DMS153 treated with DMSO at 0.1 percent for 48 hours (cell line): ENCODE results near the gene LMLN.
A peak's percentile ranks its signal among the peaks of the same experiment; 100 is the strongest.
"Not testable (repeated sequence)": the region's sequence is repeated elsewhere in the genome, so short reads cannot be mapped to it uniquely, and the experiment has no call there.

ENCODE experiments used
- DNase-seq: peaks from one replicate; lab custom pipeline; 2025; ENCODE audit not compliant: unreplicated experiment; lab: John Stamatoyannopoulos, UW

LMLN gene

GRCh38 chr3:198071602-198072287, 111.7 kb downstream of the LMLN start:
- no peak for DNase-seq

DNA sequence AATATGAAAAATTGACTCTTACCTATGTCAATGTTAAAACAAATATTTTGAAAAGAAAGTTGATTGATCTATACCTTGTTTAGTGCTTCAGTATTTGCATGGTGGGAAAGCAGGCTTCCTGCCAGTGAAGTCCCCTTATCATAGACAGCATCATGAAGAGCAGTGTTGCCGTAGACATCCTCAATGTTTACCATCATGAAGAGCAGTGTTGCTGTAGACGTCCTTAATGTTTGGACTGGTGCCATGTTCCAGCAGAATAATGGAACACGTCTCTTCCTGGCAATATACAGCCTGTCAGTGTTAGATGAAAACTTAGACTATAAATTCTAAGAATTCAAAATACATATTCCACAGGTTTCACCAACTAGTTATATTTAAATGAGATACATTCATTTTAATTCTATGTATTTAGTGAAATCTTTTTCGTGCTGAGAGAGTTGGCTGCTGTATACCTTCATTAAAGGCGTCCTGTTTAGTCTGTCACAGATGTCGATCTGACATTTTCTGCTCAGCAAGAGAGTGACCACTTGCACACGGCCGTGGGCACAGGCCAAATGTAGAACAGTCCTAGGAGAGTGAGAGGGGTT, 116.8 kb downstream of the LMLN start:
- DNase-seq, result peak; percentile 73

GRCh38 chr3:198079771-198080520, 119.9 kb downstream of the LMLN start:
- no peak for DNase-seq

DNA sequence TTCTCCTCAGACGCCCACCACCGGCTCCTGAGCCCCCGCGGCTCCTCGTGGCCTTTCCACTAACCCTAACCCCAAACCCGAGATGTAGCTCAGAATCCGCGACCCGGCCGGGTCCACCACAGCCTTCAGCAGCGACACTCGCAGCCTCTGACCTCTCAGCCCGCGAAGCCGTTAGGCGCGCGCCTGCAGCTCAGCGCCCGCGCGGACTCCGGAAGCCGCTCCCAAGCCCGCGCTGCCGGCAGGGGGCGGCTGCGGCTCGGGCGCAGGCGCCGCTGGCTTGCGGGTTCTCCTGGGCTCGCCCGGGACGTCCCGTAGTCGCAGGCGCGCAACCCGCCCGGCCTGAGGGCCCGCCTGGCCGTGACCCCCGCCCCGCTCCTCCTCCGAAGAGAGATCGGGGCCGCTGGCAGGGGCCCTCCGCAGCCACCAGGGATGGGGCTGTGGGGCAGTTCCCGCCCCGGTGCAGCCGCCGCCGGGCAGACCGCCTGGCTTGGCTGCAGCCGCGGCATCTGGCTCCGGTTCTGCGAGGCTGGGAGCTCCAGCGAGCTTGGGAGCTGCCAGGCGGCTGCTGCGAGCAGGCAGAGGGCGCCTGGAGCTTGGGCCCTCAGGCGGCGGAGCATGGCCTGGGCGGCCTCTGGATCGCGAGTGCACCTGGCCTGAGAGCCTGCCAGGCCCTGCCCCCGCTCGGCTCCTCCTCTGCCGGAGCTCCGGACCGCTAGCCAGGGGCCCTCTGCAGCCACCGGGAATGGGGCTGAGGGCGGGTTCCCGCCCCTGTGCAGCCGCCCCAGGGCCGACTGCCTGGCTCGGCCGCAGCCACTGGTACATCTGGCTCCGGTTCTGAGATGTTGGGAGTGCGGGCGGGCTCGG, 120.7 kb downstream of the LMLN start:
- DNase-seq, result peak; percentile 46

- no peak for DNase-seq
These were observed 121.4 kb downstream of the LMLN start for GRCh38 chr3:198081421-198081844.

DNA sequence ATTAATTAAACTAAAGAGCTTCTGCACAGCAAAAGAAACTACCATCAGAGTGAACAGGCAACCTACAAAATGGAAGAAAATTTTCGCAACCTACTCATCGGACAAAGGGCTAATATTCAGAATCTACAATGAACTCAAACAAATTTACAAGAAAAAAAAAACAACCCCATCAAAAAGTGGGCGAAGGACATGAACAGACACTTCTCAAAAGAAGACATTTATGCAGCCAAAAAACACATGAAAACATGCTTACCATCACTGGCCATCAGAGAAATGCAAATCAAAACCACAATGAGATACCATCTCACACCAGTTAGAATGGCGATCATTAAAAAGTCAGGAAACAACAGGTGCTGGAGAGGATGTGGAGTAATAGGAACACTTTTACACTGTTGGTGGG, 122.2 kb downstream of the LMLN start:
- not testable (repeated sequence) for DNase-seq

DNA sequence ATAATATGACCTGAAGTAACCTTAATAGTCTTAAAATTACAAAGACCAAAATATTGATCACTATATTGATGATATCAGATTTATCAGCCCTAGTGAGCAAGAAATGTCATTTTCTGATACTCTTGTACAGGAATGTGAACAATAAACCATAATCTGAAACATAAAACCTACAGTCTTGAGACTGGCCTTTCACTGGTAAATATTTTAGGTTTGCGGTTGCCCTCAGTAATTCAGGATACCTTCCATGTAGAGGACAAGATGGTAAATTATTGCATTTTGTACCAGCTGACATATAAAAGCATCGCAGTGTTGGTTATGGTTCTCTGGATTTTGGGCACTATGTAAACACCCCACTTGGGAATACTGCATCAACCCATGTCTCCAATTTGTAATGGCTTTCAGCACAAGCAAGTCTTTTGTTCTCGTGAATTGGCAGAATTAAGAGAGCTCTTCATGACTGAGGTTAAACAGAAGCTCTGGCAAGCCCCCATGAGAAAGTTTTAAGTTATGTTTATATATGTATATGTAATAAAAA, 128.5 kb downstream of the LMLN start:
- DNase-seq, result no peak

- DNase-seq, result no peak
These were observed 130.8 kb downstream of the LMLN start for GRCh38 chr3:198090795-198091332.

GRCh38 chr3:198092276-198092675, 132.3 kb downstream of the LMLN start:
- no peak for DNase-seq

GRCh38 chr3:198093112-198093679, 133.2 kb downstream of the LMLN start:
- no peak for DNase-seq
